Mucosa of descending colon (tissue), 3 donors: ENCODE data around the gene FAM50B. TPM values are rescaled to one million over a fixed set of nuclear protein-coding genes. Genes with fewer than 3 reads are reported as not detected.

Experiments used
- ATAC-seq: fragments of 200-7000 bp; cut with Tn5 transposase; one replicate; pipeline ENCODE4 v1.9.1; 2020; ENCODE audit warnings: mild to moderate bottlenecking, moderate library complexity
- DNase-seq, 3 donors: peaks; one replicate each; pipeline ENCODE4 v3.0.0-alpha.2; 2020
- H3K36me3 ChIP-seq: fragments of 200-600 bp; one replicate; pipeline ENCODE4 v1.8.0; 2021; ENCODE audit warnings: low read depth, mild to moderate bottlenecking
- H3K4me1 ChIP-seq: fragments of 200-600 bp; one replicate; pipeline ENCODE4 v1.8.0; 2021; ENCODE audit warnings: low read depth, mild to moderate bottlenecking
- H3K4me3 ChIP-seq: fragments of 200-600 bp; one replicate; pipeline ENCODE4 v1.8.0; 2021; ENCODE audit warnings: mild to moderate bottlenecking
- H3K9me3 ChIP-seq: fragments of 200-600 bp; one replicate; pipeline ENCODE4 v1.8.0; 2021; ENCODE audit warnings: mild to moderate bottlenecking
- CTCF ChIP-seq: fragments of 200-600 bp; IDR thresholded peaks from one replicate; pipeline ENCODE4 v1.8.0; 2022; ENCODE audit warnings: antibody characterized with exemption, mild to moderate bottlenecking
- intact Hi-C, 2 donors: fragments of 100-400 bp; cut with DNase I in 1 of 2; cut with micrococcal nuclease in 1 of 2; formaldehyde crosslinking; loops; one replicate each; pipeline versions ENCODE4 v1.11.0 to v1.11.1; 2022; cut with DNase I, micrococcal nuclease
- total RNA-seq, 3 donors: library from RNA; stranded (reverse); fragmentation: NEBNext Ultra II Directional in 2 of 3; extraction: Animal tissue kit (Norgen Biotek cat#: 25700) in 2 of 3; gene quantifications; one replicate each; pipeline versions ENCODE4 v1.2.1 to v1.2.4, GENCODE V29; 2021 to 2023
- donor health status: DM: no; HTN: no; CAD: no; lungs with moderate emphysema.
- donor health status: DM: no; HTN: no; CAD: no.
- donor health status: DM: no; HTN: yes; CAD: no.

FAM50B gene
- total RNA-seq, 3 donors from 2014 or later: 3.2 to 14.2 (median 3.3) TPM

GRCh38 chr6:3878048-3878666, 29.0 kb downstream of the FAM50B start:
- no peaks in the 10 kb centered on the region for H3K4me1 ChIP-seq
- no peaks in the 10 kb centered on the region for H3K36me3 ChIP-seq
- no peak overlapping the region for H3K4me3 ChIP-seq
- ATAC-seq (no peak), DNase-seq (no peak)
- H3K9me3 ChIP-seq: no peaks in the 10 kb centered on the region
- intact Hi-C loops: no loop called here
- TF ChIP-seq CTCF: no peak

- H3K9me3 ChIP-seq: no peaks in the 10 kb centered on the region
- intact Hi-C loops: no loop called here
- DNase-seq: no peak
- no peaks in the 10 kb centered on the region for H3K36me3 ChIP-seq
- no peak overlapping the region for H3K4me3 ChIP-seq
- no peak for ATAC-seq
- no peaks in the 10 kb centered on the region for H3K4me1 ChIP-seq
- TF ChIP-seq CTCF: no peak
Observed at GRCh38 chr6:3879194-3879952, 30.2 kb downstream of the FAM50B start.

GRCh38 chr6:3881711-3882421, 32.7 kb downstream of the FAM50B start:
- H3K4me1 ChIP-seq: no peaks in the 10 kb centered on the region
- TF ChIP-seq CTCF: no peak
- DNase-seq: no peak
- H3K4me3 ChIP-seq: no peak overlapping the region
- H3K36me3 ChIP-seq: no peaks in the 10 kb centered on the region
- no peak for ATAC-seq
- intact Hi-C loops: no loop called here
- no peaks in the 10 kb centered on the region for H3K9me3 ChIP-seq

- DNase-seq (no peak), ATAC-seq (no peak)
- no peak for TF ChIP-seq CTCF
- no peaks in the 10 kb centered on the region for H3K4me1 ChIP-seq
- H3K4me3 ChIP-seq: no peak overlapping the region
- H3K36me3 ChIP-seq: no peaks in the 10 kb centered on the region
- intact Hi-C loops: no loop called here
- no peaks in the 10 kb centered on the region for H3K9me3 ChIP-seq
Observed at GRCh38 chr6:3882431-3882830, 33.3 kb downstream of the FAM50B start.

GRCh38 chr6:3882866-3883265, 33.7 kb downstream of the FAM50B start:
- intact Hi-C loops: no loop called here
- Histone ChIP-seq H3K36me3 (no peaks in the 10 kb centered on the region), H3K4me1 (peaks cover 3% of the 10 kb centered on the region), H3K9me3 (no peaks in the 10 kb centered on the region), H3K4me3 (no peak overlapping the region)
- no peak for TF ChIP-seq CTCF
- DNase-seq (no peak), ATAC-seq (no peak)
